GM23338 (cell line): ENCODE data around the gene BEGAIN. TPM values are rescaled to one million over a fixed set of nuclear protein-coding genes. Genes with fewer than 3 reads are reported as not detected.

Experiments
- ATAC-seq: fragments of 200-7000 bp; cut with Tn5 transposase; 3 replicates; pipeline ENCODE4 v1.9.1; 2020
- DNase-seq: peaks from one replicate; pipeline ENCODE4 v3.0.0-alpha.2; 2015; ENCODE audit warnings: low spot score
- H2AFZ ChIP-seq: fragments of 200-600 bp; sonication (generic); 2 replicates; pipeline ENCODE4 v1.8.0; 2016; ENCODE audit warnings: antibody characterized with exemption, mild to moderate bottlenecking, moderate library complexity
- H3F3A ChIP-seq: fragments of 200-600 bp; sonication (generic); replicated peaks from 2 replicates; pipeline ENCODE4 v1.8.0; 2017; ENCODE audit warnings: antibody characterized with exemption, mixed run types, low read depth
- H3K27ac ChIP-seq: fragments of 200-600 bp; sonication (generic); 2 replicates; pipeline ENCODE4 v1.6.1; 2016; ENCODE audit warnings: low read depth
- H3K27me3 ChIP-seq: fragments of 200-600 bp; sonication (generic); 2 replicates; pipeline ENCODE4 v1.8.0; 2016; ENCODE audit warnings: mild to moderate bottlenecking, mixed run types, moderate library complexity; ENCODE audit not compliant: insufficient read depth
- H3K36me3 ChIP-seq: fragments of 200-600 bp; sonication (generic); 2 replicates; pipeline ENCODE4 v1.8.0; 2016; ENCODE audit warnings: mild to moderate bottlenecking; ENCODE audit not compliant: insufficient read depth
- H3K4me1 ChIP-seq: fragments of 200-600 bp; sonication (generic); 2 replicates; pipeline ENCODE4 v1.8.0; 2016; ENCODE audit warnings: mild to moderate bottlenecking, moderate library complexity; ENCODE audit not compliant: insufficient read depth
- H3K4me2 ChIP-seq: fragments of 200-600 bp; sonication (generic); 2 replicates; pipeline ENCODE4 v1.7.1; 2017; ENCODE audit warnings: mixed run types
- H3K4me3 ChIP-seq: fragments of 200-600 bp; sonication (generic); 2 replicates; pipeline ENCODE4 v1.6.1; 2016; ENCODE audit warnings: mixed run types
- H3K79me2 ChIP-seq: fragments of 200-600 bp; sonication (generic); replicated peaks from 2 replicates; pipeline ENCODE4 v1.8.0; 2017; ENCODE audit warnings: mild to moderate bottlenecking; ENCODE audit not compliant: insufficient read depth
- H3K9me2 ChIP-seq: fragments of 200-600 bp; sonication (generic); 2 replicates; pipeline ENCODE4 v1.8.0; 2017; ENCODE audit not compliant: insufficient read depth
- H4K20me1 ChIP-seq: fragments of 200-600 bp; sonication (generic); replicated peaks from 2 replicates; pipeline ENCODE4 v1.8.0; 2017; ENCODE audit warnings: mild to moderate bottlenecking; ENCODE audit not compliant: insufficient read depth
- H3K27ac Mint-ChIP-seq: 2 replicates; pipeline ENCODE4 v1.8.0; 2020; ENCODE audit warnings: inconsistent platforms, mild to moderate bottlenecking, moderate library complexity, mixed read lengths
- H3K27me3 Mint-ChIP-seq: 3 replicates; pipeline ENCODE4 v1.8.0; 2022; ENCODE audit warnings: low read depth, mild to moderate bottlenecking, moderate library complexity, mixed read lengths, inconsistent platforms; ENCODE audit not compliant: insufficient read depth, poor library complexity
- H3K36me3 Mint-ChIP-seq: 3 replicates; pipeline ENCODE4 v1.8.0; 2021; ENCODE audit warnings: low read depth, mild to moderate bottlenecking, inconsistent platforms, moderate library complexity, mixed read lengths
- H3K4me1 Mint-ChIP-seq: 3 replicates; pipeline ENCODE4 v1.8.0; 2020; ENCODE audit warnings: mild to moderate bottlenecking, inconsistent platforms, mixed read lengths
- H3K4me3 Mint-ChIP-seq: 3 replicates; pipeline ENCODE4 v1.8.0; 2021; ENCODE audit warnings: moderate library complexity, mild to moderate bottlenecking, inconsistent platforms, mixed read lengths
- H3K9me3 Mint-ChIP-seq: 3 replicates; pipeline ENCODE4 v1.8.0; 2020; ENCODE audit warnings: moderate library complexity, mild to moderate bottlenecking, inconsistent platforms, mixed read lengths
- EZH2 ChIP-seq: fragments of 200-600 bp; sonication (generic); IDR thresholded peaks from one replicate; pipeline ENCODE4 v1.8.0; 2017; ENCODE audit warnings: antibody characterized with exemption, mild to moderate bottlenecking, low read depth; ENCODE audit not compliant: unreplicated experiment
- JUNB ChIP-seq: IDR thresholded peaks from one replicate; pipeline ENCODE4 v1.6.1; 2016; ENCODE audit warnings: antibody characterized with exemption; ENCODE audit not compliant: unreplicated experiment
- POLR2AphosphoS5 ChIP-seq: IDR thresholded peaks from 2 replicates; pipeline ENCODE4 v1.6.1; 2016; ENCODE audit warnings: antibody characterized with exemption, low read depth
- STAT1 ChIP-seq: IDR thresholded peaks from one replicate; pipeline ENCODE4 v1.6.1; 2016; ENCODE audit warnings: antibody characterized with exemption; ENCODE audit not compliant: unreplicated experiment
- ZNF114 ChIP-seq: fragments of 250-450 bp; sonication (Bioruptor Pico); IDR thresholded peaks from 2 replicates; pipeline ENCODE4 v1.5.0; 2020; ENCODE audit warnings: mild to moderate bottlenecking, moderate library complexity
- ZNF462 ChIP-seq: fragments of 250-450 bp; sonication (Bioruptor Pico); IDR thresholded peaks from 2 replicates; pipeline ENCODE4 v1.5.0; 2020; ENCODE audit warnings: mild to moderate bottlenecking, moderate library complexity
- polyA plus RNA-seq: library from polyadenylated mRNA; unstranded; fragments of >200 nt; fragmentation: Nextera tagmentation; extraction: Ambion mirVana; gene quantifications from 2 replicates; pipeline ENCODE4 v1.2.1, GENCODE V29; 2016
- total RNA-seq: library from RNA; depleted of rRNA; stranded (reverse); fragments of >200 nt; shearing (Covaris generic); gene quantifications from 2 replicates; pipeline ENCODE4 v1.2.3, GENCODE V29; 2014
- TF ChIP-seq, protein P1 (sequence below): IDR thresholded peaks from one replicate; pipeline ENCODE4 v1.6.1; 2018; ENCODE audit warnings: antibody characterized with exemption; ENCODE audit not compliant: unreplicated experiment

BEGAIN gene
- total and polyA plus RNA-seq, 2 experiments from 2014 or later = 0.60 to 2.4 TPM

DNA sequence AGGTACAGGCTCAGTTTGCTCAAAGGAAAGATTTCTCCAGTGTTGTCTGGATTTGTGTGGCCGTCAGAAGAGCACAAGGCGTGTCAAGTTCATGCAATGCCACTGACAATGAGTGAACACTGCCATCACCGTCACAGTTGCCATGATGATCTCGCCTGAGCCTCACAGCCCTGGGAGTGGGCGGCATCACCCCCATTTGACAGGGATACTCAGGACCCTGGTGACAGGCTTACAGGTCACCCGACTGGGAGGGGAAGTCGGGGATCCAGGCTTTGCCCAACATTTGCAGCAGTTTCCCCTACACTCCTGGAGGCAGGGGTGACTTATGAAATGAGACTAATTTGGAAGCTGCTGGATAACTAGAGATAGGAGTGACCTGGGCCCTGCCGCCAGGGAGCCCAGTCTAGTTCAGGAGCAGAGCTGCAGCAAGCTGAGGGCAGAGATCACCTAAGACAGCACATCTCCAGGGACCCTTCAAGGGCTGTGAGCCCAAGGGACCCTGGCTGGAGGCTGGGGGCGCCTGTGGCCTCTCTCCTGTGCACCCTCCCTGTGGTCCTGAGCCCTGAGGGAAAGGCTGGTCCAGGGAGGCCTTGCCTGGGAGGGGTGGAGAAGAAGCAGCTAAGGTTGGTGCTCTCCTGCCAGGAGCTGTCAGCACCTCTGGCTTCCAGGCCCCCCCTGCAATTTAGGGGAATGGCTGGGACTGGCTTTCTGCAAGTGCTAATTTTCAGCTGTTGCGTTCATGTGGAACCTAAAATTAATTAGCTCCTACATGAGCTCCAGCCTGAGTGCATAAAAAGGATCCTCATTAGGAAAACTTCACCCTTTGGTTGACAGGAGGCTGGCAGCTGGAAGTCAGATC lies 32.4 kb upstream of the BEGAIN start:
- TF ChIP-seq ZNF114 (no peak), JUNB (no peak), EZH2 (no peak), STAT1 (no peak), ZNF462 (CRISPR knock-in tag) (no peak), POLR2AphosphoS5 (no peak)
- TF ChIP-seq, protein P1, sequence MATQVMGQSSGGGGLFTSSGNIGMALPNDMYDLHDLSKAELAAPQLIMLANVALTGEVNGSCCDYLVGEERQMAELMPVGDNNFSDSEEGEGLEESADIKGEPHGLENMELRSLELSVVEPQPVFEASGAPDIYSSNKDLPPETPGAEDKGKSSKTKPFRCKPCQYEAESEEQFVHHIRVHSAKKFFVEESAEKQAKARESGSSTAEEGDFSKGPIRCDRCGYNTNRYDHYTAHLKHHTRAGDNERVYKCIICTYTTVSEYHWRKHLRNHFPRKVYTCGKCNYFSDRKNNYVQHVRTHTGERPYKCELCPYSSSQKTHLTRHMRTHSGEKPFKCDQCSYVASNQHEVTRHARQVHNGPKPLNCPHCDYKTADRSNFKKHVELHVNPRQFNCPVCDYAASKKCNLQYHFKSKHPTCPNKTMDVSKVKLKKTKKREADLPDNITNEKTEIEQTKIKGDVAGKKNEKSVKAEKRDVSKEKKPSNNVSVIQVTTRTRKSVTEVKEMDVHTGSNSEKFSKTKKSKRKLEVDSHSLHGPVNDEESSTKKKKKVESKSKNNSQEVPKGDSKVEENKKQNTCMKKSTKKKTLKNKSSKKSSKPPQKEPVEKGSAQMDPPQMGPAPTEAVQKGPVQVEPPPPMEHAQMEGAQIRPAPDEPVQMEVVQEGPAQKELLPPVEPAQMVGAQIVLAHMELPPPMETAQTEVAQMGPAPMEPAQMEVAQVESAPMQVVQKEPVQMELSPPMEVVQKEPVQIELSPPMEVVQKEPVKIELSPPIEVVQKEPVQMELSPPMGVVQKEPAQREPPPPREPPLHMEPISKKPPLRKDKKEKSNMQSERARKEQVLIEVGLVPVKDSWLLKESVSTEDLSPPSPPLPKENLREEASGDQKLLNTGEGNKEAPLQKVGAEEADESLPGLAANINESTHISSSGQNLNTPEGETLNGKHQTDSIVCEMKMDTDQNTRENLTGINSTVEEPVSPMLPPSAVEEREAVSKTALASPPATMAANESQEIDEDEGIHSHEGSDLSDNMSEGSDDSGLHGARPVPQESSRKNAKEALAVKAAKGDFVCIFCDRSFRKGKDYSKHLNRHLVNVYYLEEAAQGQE = no peak
- Histone ChIP-seq H3K4me2 (no peak overlapping the region), H3K36me3 (no peaks in the 10 kb centered on the region), H3K27ac (no peak overlapping the region), H3K27me3 (no peaks in the 10 kb centered on the region), H2AFZ (no peak overlapping the region), H3K9me2 (no peaks in the 10 kb centered on the region), H3K4me3 (no peak overlapping the region), H3K4me1 (no peaks in the 10 kb centered on the region), H4K20me1 (no peaks in the 10 kb centered on the region), H3F3A (no peaks in the 10 kb centered on the region), H3K79me2 (no peaks in the 10 kb centered on the region)
- peaks cover 6% of the 10 kb centered on the region for H3K4me1 Mint-ChIP-seq
- no peaks in the 10 kb centered on the region for H3K36me3 Mint-ChIP-seq
- peaks cover 11% of the 10 kb centered on the region for H3K27me3 Mint-ChIP-seq
- ATAC-seq = no peak
- no peak overlapping the region for H3K27ac Mint-ChIP-seq
- H3K9me3 Mint-ChIP-seq = peaks cover under 1% of the 10 kb centered on the region; the same call in 2 of the 3 replicates
- H3K4me3 Mint-ChIP-seq = no peak overlapping the region
- no peak for DNase-seq
